PFSK-1 (cell line): ENCODE results near the gene LYRM1.

Experiments
- POLR2AphosphoS5 ChIP-seq: IDR thresholded peaks from 2 replicates; pipeline ENCODE4 v1.6.1; 2012; ENCODE audit warnings: low read depth, mild to moderate bottlenecking, control low read depth, low read length, moderate library complexity
- TF ChIP-seq, protein P1 (sequence below), 2 experiments: IDR thresholded peaks; 2 replicates each; pipeline versions ENCODE4 v1.6.1 to v1.8.0; 2011 to 2012; ENCODE audit warnings: low read depth in 2 of 2, low read length in 2 of 2, control low read depth in 1 of 2, inconsistent platforms in 1 of 2, mild to moderate bottlenecking in 1 of 2, moderate library complexity in 1 of 2; ENCODE audit not compliant: insufficient read depth in 1 of 2

DNA sequence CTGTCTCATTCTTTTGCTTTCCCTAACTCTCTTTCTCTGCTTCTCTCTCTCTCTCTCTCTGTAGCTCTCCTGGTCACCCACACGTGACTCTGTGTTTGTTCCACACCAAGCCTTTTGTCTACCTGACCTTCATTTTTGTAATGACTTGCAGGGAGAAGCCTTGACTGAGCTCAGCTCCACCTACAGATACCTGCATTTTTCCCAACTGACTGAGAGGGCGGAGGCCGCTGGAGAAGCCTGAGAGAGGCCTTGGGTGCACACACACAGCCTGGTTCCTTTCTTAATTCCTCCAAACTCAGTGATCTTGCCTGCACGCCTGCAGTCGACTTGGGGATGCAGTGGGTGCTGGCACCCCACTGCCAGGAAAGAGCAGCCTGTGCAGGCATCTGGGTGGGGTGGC is 68.8 kb downstream of the LYRM1 start:
- TF ChIP-seq, protein P1, sequence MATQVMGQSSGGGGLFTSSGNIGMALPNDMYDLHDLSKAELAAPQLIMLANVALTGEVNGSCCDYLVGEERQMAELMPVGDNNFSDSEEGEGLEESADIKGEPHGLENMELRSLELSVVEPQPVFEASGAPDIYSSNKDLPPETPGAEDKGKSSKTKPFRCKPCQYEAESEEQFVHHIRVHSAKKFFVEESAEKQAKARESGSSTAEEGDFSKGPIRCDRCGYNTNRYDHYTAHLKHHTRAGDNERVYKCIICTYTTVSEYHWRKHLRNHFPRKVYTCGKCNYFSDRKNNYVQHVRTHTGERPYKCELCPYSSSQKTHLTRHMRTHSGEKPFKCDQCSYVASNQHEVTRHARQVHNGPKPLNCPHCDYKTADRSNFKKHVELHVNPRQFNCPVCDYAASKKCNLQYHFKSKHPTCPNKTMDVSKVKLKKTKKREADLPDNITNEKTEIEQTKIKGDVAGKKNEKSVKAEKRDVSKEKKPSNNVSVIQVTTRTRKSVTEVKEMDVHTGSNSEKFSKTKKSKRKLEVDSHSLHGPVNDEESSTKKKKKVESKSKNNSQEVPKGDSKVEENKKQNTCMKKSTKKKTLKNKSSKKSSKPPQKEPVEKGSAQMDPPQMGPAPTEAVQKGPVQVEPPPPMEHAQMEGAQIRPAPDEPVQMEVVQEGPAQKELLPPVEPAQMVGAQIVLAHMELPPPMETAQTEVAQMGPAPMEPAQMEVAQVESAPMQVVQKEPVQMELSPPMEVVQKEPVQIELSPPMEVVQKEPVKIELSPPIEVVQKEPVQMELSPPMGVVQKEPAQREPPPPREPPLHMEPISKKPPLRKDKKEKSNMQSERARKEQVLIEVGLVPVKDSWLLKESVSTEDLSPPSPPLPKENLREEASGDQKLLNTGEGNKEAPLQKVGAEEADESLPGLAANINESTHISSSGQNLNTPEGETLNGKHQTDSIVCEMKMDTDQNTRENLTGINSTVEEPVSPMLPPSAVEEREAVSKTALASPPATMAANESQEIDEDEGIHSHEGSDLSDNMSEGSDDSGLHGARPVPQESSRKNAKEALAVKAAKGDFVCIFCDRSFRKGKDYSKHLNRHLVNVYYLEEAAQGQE (IDR thresholded peaks at IDR 0.05; ENCODE audit: insufficient read depth in 1 of 2, low read depth in 2 of 2, low read length in 2 of 2), result no peak
- no peak for TF ChIP-seq POLR2AphosphoS5
